DOHH2 (cell line): ENCODE data around the gene PPP6R3.

Source experiments
- CTCF ChIP-seq: fragments of 200-600 bp; sonication (generic); IDR thresholded peaks from one replicate; pipeline ENCODE4 v1.5.1; 2014; ENCODE audit warnings: antibody characterized with exemption, mild to moderate bottlenecking, low read depth, low read length; ENCODE audit not compliant: poor library complexity, severe bottlenecking
- EZH2phosphoT487 ChIP-seq: fragments of 200-600 bp; sonication (generic); IDR thresholded peaks from 2 replicates; pipeline ENCODE4 v1.6.1; 2017; ENCODE audit warnings: borderline replicate concordance, mild to moderate bottlenecking, antibody characterized with exemption, low read length, moderate library complexity, mixed read lengths

DNA sequence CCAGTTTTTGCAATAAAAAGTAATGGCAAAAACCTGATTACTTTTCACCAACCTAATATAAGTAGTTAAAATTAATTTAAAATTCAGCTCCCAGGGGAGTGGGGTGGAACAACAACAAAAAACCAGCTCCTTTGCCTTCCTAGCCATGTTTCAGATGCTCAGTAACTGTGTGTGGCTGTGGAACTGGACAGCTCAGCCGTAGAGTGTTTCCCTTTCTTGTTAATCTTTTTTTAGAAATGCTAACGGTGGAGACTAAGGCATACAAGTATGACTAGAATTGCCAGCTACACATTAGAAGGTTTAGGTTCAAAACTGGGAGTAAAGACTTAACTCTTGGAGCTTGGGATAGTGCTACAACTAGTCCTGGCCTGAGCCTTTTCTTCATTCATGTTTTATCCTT is 45.0 kb downstream of the PPP6R3 start:
- no peak for TF ChIP-seq CTCF
- TF ChIP-seq EZH2phosphoT487 = no peak
